Measurements from ENCODE around the gene EIF4B.
"Not testable (repeated sequence)": the region's sequence is repeated elsewhere in the genome, so short reads cannot be mapped to it uniquely, and the experiment has no call there.

The EIF4B gene

GRCh38 chr12:52993558-52993869, 12.7 kb upstream of the EIF4B start:
- DNase-seq: no peak

DNA sequence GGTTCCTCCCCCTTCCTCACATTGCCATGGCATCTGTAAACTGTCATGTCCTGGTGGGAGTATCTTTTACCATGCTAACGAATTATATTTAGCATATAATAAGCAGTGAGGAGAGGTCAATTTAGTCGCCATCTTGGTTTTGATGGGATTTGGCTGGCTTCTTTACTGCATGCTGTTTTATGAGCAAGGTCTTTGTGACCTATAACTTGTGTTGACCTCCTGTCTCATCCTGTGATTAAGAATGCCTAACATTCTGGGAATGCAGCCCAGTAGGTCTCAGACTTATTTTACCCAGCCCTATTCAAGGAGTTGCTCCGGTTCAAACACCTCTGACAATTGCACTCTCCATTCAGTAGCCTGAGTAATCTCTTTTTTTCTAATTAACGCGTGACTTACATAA, 2.1 kb upstream of the EIF4B start:
- no peak for DNase-seq

GRCh38 chr12:53004582-53004981, 1.7 kb upstream of the EIF4B start:
- DNase-seq: no peak

- DNase-seq: no peak
Observed at GRCh38 chr12:53005215-53005985, 856 bp upstream of the EIF4B start.

DNA sequence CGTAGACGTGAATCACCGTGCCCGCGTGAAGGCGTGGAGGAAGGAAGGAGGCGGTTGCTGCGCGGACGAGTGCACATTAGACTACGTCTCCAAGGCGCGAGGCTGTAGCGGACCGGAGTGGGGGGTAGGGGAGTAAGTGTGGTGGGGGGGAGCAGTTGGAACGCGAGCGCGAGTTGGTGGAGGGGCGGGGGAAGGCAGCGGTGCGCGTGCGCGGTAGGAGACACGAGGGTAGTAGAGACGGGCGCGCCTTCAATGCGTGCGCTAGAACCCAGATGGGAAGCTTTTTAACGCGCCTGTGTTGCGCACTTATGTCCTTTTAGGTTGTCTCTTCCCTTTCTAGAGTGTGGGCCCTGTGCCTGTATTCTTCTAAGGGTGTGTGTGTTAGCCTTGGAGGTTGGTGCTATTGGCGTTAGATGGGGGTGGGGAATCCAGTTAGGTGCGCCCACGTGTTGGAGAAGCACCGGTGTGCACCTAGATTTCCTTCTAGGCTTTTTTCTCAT, 604 bp downstream of the EIF4B start:
- DNase-seq: peak; percentile 27

DNA sequence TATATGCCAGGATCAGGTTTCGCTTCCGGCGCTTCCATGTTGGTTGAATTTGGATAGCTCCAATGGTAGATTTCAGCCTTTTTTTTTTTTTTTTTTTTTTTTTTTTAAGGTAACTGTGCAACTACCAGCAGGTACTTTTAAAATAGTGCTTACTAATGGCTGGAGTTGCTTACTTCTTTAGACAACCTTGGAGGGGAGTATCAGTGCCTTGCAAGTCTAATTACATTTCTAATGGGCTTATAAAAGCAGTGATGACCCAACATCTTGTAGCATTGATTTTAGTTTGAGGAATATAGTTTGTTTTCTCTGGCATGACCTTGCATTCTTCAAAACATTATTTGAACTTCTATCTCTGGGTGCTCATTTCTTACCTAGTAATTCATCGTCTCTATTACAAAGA, 1.1 kb downstream of the EIF4B start:
- DNase-seq: no peak

GRCh38 chr12:53008760-53009159, 2.5 kb downstream of the EIF4B start:
- not testable (repeated sequence) for DNase-seq

GRCh38 chr12:53010955-53011354, 4.7 kb downstream of the EIF4B start:
- DNase-seq: no peak

DNA sequence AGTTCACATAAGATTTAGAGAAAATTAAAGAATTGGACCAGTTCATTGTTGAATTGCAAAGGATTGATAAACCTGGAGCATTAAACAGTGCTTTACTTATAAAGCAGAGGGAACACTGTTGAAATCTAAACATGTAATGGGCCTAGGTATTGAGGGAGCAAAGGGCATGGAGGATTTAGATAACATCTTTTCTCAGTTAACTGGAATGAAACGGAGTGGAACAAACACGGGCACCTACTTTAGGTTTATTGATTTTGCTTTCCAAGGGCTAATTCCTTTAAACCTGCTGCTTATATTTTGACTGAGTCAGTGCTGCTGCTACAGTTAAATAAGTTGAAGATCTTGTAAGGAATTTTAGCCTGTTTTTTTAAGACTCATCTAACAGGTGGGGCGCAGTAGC, 5.6 kb downstream of the EIF4B start:
- DNase-seq: no peak

GRCh38 chr12:53012928-53013327, 6.7 kb downstream of the EIF4B start:
- DNase-seq: no peak

- no peak for DNase-seq
Observed at GRCh38 chr12:53014709-53015108, 8.5 kb downstream of the EIF4B start.

- DNase-seq: no peak
Observed at GRCh38 chr12:53025250-53025649, 19.0 kb downstream of the EIF4B start.

DNA sequence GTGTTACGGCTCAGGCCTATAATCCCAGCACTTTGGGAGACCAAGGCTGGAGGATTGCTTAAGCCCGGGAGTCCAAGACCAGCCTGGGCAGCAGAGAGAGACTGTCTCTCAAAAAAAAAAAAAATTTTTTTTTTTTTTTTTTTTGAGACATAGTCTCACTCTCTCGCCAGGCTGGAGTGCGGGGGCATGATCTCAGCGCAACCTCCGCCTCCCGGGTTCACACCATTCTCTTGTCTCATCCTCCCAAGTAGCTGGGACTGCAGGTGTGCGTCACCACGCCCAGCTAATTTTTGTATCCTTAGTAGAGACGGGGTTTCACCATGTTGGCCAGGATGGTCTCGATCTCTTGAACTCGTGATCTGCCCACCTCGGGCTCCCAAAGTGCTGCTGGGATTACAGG, 20.8 kb downstream of the EIF4B start:
- not testable (repeated sequence) for DNase-seq

DNA sequence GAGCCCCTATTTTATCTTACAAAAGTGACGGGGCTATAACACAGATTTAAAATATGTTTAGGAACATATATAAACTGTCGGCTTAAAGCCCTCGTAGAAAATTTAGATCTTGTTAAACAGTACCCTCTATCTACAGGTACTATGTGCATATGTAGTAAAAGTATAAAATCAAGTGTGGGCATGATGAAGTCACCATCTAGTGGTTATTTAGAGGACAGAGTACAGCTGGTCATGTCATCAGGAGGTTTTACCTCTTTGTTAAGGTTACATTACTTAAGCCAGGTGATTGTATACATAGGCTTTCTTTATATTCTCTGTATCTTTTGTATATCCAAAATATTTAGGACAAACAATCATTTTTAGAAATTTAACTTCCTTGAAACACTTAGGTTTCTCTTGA, 25.4 kb downstream of the EIF4B start:
- DNase-seq: no peak

DNA sequence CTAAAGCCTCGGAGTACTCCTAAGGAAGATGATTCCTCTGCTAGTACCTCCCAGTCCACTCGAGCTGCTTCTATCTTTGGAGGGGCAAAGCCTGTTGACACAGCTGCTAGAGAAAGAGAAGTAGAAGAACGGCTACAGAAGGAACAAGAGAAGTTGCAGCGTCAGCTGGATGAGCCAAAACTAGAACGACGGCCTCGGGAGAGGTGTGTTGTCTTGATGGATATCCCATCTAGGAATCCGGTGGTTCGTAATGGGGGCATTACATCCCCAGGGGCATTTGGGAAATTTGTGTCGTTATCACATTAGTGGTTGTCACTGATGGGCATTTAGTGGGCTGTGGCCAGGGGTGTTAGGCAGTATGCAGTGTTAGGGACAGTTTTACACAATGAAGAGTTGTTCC, 27.6 kb downstream of the EIF4B start:
- DNase-seq: not testable (repeated sequence)

DNA sequence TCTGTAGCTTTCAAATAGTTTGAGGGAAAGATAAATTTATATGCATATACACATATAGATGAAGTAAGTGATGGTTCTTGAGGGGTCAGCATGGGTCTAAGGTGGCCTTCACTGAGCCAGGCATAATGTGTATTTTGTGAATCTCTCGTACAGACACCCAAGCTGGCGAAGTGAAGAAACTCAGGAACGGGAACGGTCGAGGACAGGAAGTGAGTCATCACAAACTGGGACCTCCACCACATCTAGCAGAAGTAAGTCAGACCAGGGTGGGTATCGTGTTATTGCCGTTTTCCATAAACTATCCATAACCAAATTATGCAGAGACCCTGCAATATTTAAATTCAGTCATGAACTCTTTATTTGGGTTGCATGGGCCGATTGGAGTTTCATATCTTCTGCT, 28.2 kb downstream of the EIF4B start:
- DNase-seq: no peak

GRCh38 chr12:53036802-53037201, 30.5 kb downstream of the EIF4B start:
- DNase-seq: no peak

- DNase-seq: no peak
Observed at GRCh38 chr12:53039851-53040250, 33.6 kb downstream of the EIF4B start.

DNA sequence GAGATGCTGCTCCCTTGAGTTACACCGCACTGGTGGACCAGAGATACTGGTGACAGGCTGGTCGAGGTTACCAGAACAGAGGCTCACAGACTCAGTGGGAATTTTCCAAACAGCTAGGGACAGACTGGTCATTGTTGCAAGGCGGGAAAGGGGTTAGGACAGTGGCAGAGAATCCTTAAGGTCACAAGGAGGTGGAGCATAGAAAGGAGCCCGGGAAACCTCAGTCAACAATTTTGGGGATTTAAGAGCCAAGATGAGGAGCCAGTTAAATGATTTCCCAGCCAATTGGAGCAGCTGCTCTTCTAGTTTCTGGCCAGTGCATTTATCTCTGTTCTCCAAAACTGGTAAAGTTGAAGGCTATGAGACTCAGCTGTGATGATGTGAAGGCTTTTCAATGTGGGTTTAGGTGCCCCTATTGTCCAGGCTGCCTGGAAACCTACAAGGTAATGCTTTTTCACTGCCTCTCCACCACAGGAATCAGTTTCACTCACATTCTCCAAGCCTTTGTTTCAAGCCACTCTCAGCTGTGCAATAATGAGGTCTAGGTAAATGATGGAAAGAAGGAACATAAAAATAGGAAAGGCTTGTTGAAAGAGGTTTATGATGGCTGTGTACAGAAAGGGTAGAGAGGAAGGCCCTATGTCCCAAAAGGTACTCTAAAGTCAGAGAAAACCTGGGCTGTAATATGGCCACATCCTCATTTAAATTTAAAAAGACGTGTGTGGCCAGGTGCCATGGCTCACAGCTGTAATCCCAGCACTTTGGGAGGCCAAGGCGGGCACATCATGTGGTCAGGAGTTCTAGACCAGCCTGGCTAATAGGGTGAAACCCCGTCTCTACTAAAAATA, 36.6 kb downstream of the EIF4B start:
- DNase-seq: no peak

DNA sequence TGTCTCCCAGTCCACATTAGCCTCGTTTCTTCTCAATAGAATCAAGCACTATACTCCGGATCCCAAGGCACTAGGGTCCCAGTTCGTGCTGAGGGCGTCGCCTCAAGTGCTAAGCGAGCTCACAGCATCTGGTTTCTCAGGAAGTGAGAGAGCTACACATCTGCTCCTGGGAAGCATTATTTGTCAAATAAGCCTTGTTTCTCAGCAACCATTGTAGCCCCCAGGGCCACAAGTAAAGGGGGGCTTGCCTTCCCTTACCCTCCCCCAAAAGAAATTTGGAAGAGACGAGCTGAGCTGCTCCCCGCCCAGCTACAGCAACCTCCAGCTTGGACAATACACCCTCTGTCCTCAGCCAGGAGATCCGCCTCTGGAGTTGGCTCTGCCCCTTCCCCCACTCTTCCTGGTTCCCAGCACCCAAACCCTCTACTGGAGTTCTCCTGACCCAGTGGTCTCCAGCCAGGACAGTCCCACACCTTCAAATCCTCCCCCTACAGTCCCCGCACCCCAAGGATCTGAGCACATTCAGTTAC, 37.9 kb downstream of the EIF4B start:
- no peak for DNase-seq

- no peak for DNase-seq
Observed at GRCh38 chr12:53044896-53045695, 38.8 kb downstream of the EIF4B start.

- DNase-seq: no peak
Observed at GRCh38 chr12:53045696-53046045, 39.4 kb downstream of the EIF4B start.

DNA sequence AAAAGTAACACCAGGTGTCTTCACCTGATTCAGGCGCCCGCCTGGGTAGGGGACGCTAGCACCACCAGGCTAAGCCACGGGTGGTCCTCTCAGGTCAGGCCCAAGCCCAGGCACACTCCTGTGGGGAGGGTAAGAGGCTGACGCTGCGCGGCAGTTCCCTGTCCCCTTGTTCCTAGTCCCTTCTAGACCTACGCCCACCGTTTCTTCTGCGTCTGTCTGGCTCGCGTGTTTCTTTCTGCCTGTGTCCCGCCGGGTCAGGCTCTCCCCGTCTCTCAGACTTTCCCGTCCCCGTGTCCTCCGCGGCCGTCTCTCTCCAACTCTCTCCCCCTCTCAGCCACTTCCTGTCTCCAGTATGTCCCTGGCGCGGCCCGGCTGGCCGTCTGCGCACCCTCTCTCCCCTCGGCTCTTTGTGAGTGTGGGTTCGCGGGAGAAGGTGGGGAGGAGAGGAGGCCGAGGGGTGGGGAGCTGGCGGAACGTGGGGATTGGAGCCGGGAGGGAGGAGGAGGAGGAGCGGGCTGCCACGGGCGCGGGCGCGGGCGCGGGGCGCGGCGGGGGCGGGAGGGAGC, 40.5 kb downstream of the EIF4B start:
- peak; percentile 41 for DNase-seq
